SU-DHL-6 (cell line): ENCODE data around the gene CLEC16A.

Source experiments
- H2AFZ ChIP-seq: fragments of 200-600 bp; sonication (generic); 2 replicates; pipeline ENCODE4 v1.6.1; 2014; ENCODE audit warnings: low read depth, mild to moderate bottlenecking, moderate library complexity, mixed read lengths, antibody characterized with exemption, low read length; ENCODE audit not compliant: severe bottlenecking
- H3F3A ChIP-seq: fragments of 200-600 bp; shearing (Covaris generic); 2 replicates; pipeline ENCODE4 v1.6.0; 2016; ENCODE audit warnings: antibody characterized with exemption, mild to moderate bottlenecking; ENCODE audit not compliant: insufficient read depth
- H3K27ac ChIP-seq: fragments of 200-600 bp; sonication (generic); 2 replicates; pipeline ENCODE4 v1.5.1; 2016; ENCODE audit warnings: low read depth, mild to moderate bottlenecking, low read length, moderate library complexity, mixed read lengths
- H3K27me3 ChIP-seq: fragments of 200-600 bp; sonication (generic), shearing (Covaris generic); 2 replicates; pipeline ENCODE4 v1.6.0; 2014; ENCODE audit warnings: mild to moderate bottlenecking, low read length
- H3K36me3 ChIP-seq: fragments of 200-600 bp; sonication (generic); 2 replicates; pipeline ENCODE4 v1.6.1; 2014; ENCODE audit warnings: mild to moderate bottlenecking, low read length, mixed read lengths
- H3K4me2 ChIP-seq: fragments of 300-600, 200-600 bp; shearing (Covaris generic), sonication (generic); 2 replicates; pipeline ENCODE4 v1.6.0; 2014; ENCODE audit warnings: low read length, low read depth, mild to moderate bottlenecking; ENCODE audit not compliant: poor library complexity, severe bottlenecking
- H3K4me3 ChIP-seq: fragments of 200-600 bp; sonication (generic); 2 replicates; pipeline ENCODE4 v1.5.1; 2014; ENCODE audit warnings: antibody characterized with exemption, low read length, mild to moderate bottlenecking, mixed read lengths; ENCODE audit not compliant: insufficient read depth, poor library complexity, severe bottlenecking
- H3K79me2 ChIP-seq: fragments of 200-600 bp; sonication (generic); 2 replicates; pipeline ENCODE4 v1.6.1; 2014; ENCODE audit warnings: mild to moderate bottlenecking, low read length, moderate library complexity; ENCODE audit not compliant: insufficient read depth
- H3K9ac ChIP-seq: fragments of 200-600 bp; sonication (generic); 2 replicates; pipeline ENCODE4 v1.7.0; 2014; ENCODE audit warnings: mild to moderate bottlenecking, low read length
- H3K9me2 ChIP-seq: fragments of 200-600 bp; sonication (generic); replicated peaks from 2 replicates; pipeline ENCODE4 v1.6.1; 2014; ENCODE audit warnings: low read length; ENCODE audit not compliant: insufficient read depth
- H3K9me3 ChIP-seq: fragments of 200-600 bp; sonication (generic); 2 replicates; pipeline ENCODE4 v1.6.1; 2014; ENCODE audit warnings: low read length, mixed read lengths; ENCODE audit not compliant: insufficient read depth
- H4K20me1 ChIP-seq: fragments of 200-600 bp; sonication (generic); 2 replicates; pipeline ENCODE4 v1.6.1; 2014; ENCODE audit warnings: low read depth, mild to moderate bottlenecking, antibody characterized with exemption, low read length, moderate library complexity, mixed read lengths
- CTCF ChIP-seq: fragments of 200-600 bp; sonication (generic); IDR thresholded peaks from one replicate; pipeline ENCODE4 v1.5.1; 2017; ENCODE audit warnings: antibody characterized with exemption, mild to moderate bottlenecking, low read length, moderate library complexity; ENCODE audit not compliant: insufficient read depth, poor library complexity, severe bottlenecking
- EZH2phosphoT487 ChIP-seq: fragments of 200-600 bp; sonication (generic), shearing (Covaris generic); conservative IDR thresholded peaks from 2 replicates; pipeline ENCODE4 v1.6.1; 2018; ENCODE audit warnings: mild to moderate bottlenecking, antibody characterized with exemption, low read length, moderate library complexity, mixed read lengths

CLEC16A gene

GRCh38 chr16:11004973-11005610 lies 60.7 kb downstream of the CLEC16A start:
- Histone ChIP-seq H2AFZ (no peak overlapping the region), H3K9me3 (no peaks in the 10 kb centered on the region), H3K27me3 (no peaks in the 10 kb centered on the region), H3K36me3 (no peaks in the 10 kb centered on the region), H3K4me2 (no peak overlapping the region), H4K20me1 (no peaks in the 10 kb centered on the region), H3K4me3 (no peak overlapping the region), H3K79me2 (no peaks in the 10 kb centered on the region), H3K27ac (no peak overlapping the region), H3F3A (no peaks in the 10 kb centered on the region), H3K9ac (no peak overlapping the region), H3K9me2 (no peaks in the 10 kb centered on the region)
- TF ChIP-seq EZH2phosphoT487, result no peak

GRCh38 chr16:11005611-11005975 lies 61.2 kb downstream of the CLEC16A start:
- Histone ChIP-seq H3K36me3 (no peaks in the 10 kb centered on the region), H3K4me2 (no peak overlapping the region)
- TF ChIP-seq CTCF, result no peak
- no peak for TF ChIP-seq EZH2phosphoT487

GRCh38 chr16:11006656-11007055 lies 62.3 kb downstream of the CLEC16A start:
- Histone ChIP-seq H3K9me2 (no peaks in the 10 kb centered on the region), H3K36me3 (no peaks in the 10 kb centered on the region), H2AFZ (no peak overlapping the region), H3F3A (no peaks in the 10 kb centered on the region), H3K27ac (no peak overlapping the region), H4K20me1 (no peaks in the 10 kb centered on the region), H3K9me3 (no peaks in the 10 kb centered on the region), H3K27me3 (no peaks in the 10 kb centered on the region), H3K9ac (no peak overlapping the region), H3K79me2 (no peaks in the 10 kb centered on the region), H3K4me2 (no peak overlapping the region), H3K4me3 (no peak overlapping the region)
- TF ChIP-seq CTCF (no peak), EZH2phosphoT487 (no peak)

More at GRCh38 chr16:11005611-11005975, 61.2 kb downstream of the CLEC16A start:
- Histone ChIP-seq H3K27ac (no peak overlapping the region), H3K4me3 (no peak overlapping the region), H3K79me2 (no peaks in the 10 kb centered on the region), H4K20me1 (no peaks in the 10 kb centered on the region), H3K27me3 (no peaks in the 10 kb centered on the region), H3K9me3 (no peaks in the 10 kb centered on the region), H2AFZ (no peak overlapping the region), H3F3A (no peaks in the 10 kb centered on the region), H3K9ac (no peak overlapping the region), H3K9me2 (no peaks in the 10 kb centered on the region)

- H3K79me2 ChIP-seq, result no peaks in the 10 kb centered on the region
- H3K27ac ChIP-seq, result no peak overlapping the region
- H3K9me2 ChIP-seq, result no peaks in the 10 kb centered on the region
- no peak overlapping the region for H3K4me3 ChIP-seq
- no peaks in the 10 kb centered on the region for H3K36me3 ChIP-seq
- no peaks in the 10 kb centered on the region for H3K27me3 ChIP-seq
- H4K20me1 ChIP-seq, result no peaks in the 10 kb centered on the region
- TF ChIP-seq EZH2phosphoT487, result no peak
- TF ChIP-seq CTCF, result no peak
- no peaks in the 10 kb centered on the region for H3F3A ChIP-seq
- no peak overlapping the region for H2AFZ ChIP-seq
- H3K9ac ChIP-seq, result no peak overlapping the region
- no peaks in the 10 kb centered on the region for H3K9me3 ChIP-seq
- H3K4me2 ChIP-seq, result no peak overlapping the region
Measured at GRCh38 chr16:11007714-11008280, 63.4 kb downstream of the CLEC16A start.
